ENCODE measurements around the gene RBBP6.
"Not testable (repeated sequence)": the region's sequence is repeated elsewhere in the genome, so short reads cannot be mapped to it uniquely, and the experiment has no call there.

The RBBP6 gene

DNA sequence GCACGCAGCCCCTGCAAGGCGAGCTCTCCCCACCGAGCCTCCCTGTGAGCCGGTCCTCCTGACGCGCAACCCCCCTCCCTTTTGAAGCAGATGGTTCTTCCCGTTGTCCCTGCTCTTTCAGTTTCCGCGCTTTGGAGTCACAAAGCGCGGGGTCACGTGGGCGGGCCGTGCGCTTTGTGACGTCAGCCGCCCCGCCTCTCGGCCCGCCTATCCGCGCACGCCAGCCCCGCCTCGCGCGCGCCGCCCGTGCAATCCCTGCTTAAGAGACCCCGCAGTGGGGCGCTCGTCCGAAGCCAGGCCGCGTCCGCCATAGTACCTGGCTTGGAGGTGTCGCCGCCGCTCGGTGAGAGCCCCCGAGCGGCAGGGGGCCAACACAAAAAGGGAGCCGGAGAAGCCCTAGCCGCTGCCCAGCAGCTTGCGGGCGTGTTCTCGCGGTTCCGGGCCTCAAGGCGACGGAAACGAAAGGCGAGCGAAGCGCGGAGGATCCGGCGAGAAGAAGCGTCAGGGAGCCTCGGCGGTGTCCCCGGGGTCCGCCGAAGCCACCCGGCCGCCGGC, at the start of gene RBBP6:
TSS of gene RBBP6 (plus strand) at position 272 of the 555 bp plus-strand sequence. CDS start 1,061 bp downstream, outside the sequence.
- peak; percentile 94 for DNase-seq

DNA sequence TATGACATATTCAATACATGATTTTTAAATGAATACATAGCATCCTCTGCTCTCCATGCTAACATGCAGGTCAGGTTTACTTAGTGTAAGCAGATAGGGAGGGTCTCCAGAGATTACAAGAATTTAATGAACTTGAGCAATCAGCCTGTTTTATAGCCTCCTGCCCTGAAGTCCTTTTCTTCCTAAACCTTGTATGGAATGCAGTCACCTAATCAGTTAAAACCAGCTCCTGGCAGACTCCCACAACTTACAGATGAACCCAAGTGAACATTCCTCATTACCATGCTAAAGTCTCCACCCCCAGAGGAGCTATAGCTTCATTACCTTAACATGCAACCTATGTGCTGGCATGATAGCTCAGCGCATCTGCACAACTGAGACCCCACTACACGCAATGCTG, 48.5 kb upstream of the RBBP6 start:
- DNase-seq = no peak

DNA sequence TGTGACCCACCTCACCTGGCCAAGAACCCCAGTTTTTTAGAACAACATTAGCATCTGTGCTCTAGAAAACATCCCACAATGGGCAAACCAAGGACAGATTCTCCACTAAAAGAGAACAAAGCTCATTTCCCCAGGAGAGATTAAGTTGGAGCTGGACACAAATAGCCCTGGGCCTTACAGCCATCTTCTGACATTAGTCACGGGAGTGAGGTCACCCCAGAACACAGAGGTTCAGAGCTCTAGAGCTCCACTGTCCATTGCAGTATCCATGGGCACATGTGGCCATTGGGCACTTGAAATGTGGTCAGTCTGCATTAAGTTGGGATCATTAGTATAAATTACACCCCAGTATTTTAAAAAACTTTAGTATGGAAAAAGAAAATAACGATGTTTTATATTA, 47.6 kb upstream of the RBBP6 start:
- DNase-seq = no peak

- no peak for DNase-seq
These were observed 45.5 kb upstream of the RBBP6 start for GRCh38 chr16:24493821-24494220.

GRCh38 chr16:24495207-24495606, 44.2 kb upstream of the RBBP6 start:
- not testable (repeated sequence) for DNase-seq

DNA sequence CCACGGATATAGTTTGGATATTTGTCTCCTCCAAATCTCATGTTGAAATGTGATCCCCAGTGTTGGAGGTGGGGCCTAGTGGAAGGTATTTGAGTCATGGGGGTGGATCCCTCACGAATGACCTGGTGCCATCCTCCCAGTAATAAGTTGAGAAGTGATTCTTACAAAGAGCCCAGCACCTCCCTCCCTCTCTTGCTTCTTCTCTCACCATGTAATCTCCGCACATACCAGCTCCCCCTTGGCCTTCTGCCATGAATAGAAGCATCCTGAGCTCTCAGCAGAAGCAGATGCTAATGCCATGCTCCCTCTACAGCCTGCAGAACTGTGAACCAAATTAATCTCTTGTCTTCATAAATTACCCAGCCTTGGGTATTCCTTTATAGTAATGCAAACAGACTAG, 41.9 kb upstream of the RBBP6 start:
- DNase-seq = no peak

- no peak for DNase-seq
These were observed 40.1 kb upstream of the RBBP6 start for GRCh38 chr16:24499193-24499814.

DNA sequence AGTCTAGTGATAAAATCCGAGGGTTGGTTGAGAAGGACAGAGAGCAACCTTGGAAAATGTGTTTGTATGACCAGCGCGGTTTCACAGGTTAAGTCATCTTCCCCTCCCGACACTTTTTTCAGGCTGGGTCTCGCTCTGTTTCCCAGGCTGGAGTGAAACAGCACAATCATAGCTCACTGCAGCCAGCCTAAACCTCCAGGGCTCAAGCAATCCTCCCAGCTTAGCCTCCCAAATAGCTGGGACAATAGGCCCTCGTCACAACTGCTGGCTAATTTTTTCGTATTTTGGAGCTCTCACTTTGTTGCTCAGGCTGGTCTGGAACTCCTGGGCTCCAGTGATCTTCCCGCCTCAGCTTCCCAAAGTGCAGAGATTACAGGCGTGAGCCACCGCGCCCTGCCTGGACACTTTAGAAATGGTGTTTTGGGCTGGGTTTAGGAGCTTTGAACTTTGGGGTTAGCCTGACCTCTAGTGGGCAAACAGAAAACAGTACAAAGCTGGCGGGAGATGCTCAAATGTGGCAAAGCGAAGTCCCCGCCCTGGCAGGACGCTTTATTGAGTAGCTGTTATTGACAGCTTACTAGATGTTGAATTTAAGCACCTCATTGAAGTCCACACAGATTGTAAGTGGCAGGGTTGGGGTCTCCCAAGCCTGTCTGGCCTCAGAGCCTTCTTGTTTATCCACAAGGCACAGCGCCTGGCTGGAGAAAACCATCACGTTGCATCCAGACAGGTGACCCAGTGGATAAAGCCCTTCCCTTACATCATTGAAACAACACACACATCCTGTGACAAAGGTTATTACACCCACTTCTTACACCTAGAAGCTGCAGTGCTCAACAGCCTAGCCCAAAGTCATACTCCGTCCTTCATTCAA, 34.7 kb upstream of the RBBP6 start:
- peak; percentile 47 for DNase-seq

DNA sequence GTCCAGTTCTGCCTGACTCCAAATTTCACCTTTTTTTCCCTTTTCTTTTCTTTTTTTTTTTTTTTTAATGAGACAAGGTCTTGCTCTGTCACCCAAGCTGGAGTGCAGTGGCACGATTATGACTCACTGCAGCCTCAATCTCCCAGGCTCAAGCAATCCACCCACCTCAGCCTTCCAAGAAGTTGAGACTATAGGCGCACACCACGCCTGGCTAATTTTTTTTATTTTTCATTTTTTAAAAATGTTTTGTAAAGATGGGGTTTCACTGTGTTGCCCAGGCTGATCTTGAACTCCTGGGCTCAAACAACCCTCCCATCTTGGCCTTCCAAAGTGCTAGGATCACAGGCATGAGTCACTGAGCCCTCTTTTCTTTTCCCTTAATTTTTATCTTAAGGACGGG, 33.4 kb upstream of the RBBP6 start:
- DNase-seq = no peak

GRCh38 chr16:24507959-24508480, 31.3 kb upstream of the RBBP6 start:
- DNase-seq = no peak

GRCh38 chr16:24508614-24509013, 30.8 kb upstream of the RBBP6 start:
- no peak for DNase-seq

DNA sequence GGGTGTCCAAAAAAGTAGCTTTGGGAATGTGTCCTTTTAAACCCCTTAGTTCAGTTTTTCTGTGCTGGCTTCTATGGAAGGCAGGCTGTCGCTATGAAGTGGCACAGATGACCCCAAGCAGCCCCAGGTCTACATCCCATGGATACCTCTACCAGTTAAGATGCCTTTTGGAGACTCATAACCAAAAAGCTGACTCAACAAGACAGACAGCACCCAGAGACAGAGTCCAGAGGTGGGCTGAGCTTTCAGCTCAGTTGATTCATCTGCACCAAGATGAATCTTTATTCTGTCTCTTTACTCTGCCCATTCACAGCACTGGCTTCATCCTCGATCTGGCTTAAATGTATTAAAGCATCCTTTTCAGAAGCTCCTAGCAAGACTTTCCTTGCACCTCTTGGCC, 29.8 kb upstream of the RBBP6 start:
- no peak for DNase-seq

GRCh38 chr16:24511174-24511573, 28.2 kb upstream of the RBBP6 start:
- DNase-seq = no peak

DNA sequence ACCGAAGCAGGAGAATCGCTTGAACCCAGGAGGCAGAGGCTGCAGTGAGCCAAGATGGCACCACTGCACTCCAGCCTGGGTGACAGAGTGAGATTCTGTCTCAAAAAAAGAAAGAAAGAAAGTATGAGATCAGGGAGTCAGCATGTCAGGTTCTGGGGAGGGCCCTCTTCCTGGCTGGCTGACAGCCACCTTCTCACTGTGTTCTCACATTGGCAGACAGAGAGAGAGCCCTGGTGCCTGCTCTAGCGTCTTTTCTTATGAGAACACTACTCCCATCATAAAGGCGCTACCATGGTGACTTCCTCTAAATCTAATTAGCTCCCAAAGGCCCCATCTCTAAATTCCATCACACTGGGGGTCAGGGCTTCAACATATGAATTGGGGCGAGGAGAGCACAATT, 27.6 kb upstream of the RBBP6 start:
- no peak for DNase-seq

GRCh38 chr16:24514096-24514495, 25.3 kb upstream of the RBBP6 start:
- no peak for DNase-seq

DNA sequence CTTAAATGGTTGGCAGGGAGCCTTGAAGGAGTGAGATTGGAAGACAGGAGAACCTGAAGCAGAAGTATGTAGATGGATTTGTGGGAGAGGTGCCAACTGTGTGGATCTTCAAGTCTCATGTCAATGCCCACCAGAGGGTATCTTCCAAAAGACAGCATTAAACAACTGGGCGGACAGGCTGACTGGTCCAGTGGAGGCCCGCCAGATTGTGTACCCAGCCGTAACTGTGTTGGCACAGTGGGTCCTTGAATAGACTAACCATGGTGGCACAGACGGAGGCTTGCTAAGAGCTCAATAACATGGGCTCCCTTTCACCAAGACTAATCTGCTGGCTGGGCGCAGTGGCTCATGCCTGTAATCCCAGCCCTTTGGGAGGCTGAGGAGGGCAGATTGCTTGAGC, 24.2 kb upstream of the RBBP6 start:
- DNase-seq = no peak

DNA sequence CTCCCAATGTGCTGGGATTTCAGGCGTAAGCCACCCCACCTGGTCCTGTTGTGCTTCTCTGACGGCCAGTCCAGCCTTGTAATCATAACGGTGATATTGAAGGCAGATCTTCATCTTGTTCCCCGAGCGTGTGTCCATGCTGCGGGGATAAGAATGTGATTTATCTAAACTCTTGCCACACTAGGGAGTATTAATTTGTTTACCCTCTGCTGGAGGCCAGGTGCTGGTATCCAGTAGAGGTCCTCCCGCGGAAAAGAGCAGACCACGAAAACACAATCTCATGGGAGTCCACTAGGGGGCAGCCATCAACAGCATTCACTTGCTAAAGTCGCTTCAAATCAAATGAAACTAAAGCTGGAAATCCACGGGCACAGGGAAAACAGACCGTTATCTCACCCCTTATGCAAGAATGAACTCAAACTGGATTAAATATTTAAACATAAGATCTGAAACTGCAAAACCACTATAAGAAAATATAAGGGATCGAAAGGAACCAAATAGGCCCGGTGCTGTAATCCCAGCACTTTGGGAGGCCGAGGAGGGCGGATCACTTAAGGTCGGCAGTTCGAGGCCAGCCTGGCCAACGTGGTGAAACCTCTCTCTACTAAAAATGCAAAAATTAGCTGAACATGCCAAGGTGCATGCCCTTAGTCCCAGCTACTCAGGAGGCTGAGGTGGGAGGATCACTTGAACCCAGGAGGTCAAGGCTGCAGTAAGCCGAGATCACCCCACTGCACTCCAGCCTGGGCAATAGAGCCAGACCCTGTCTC, 22.3 kb upstream of the RBBP6 start:
- DNase-seq = peak; percentile 64

- no peak for DNase-seq
These were observed 20.9 kb upstream of the RBBP6 start for GRCh38 chr16:24518498-24518897.

- no peak for DNase-seq
These were observed 18.4 kb upstream of the RBBP6 start for GRCh38 chr16:24520983-24521382.

DNA sequence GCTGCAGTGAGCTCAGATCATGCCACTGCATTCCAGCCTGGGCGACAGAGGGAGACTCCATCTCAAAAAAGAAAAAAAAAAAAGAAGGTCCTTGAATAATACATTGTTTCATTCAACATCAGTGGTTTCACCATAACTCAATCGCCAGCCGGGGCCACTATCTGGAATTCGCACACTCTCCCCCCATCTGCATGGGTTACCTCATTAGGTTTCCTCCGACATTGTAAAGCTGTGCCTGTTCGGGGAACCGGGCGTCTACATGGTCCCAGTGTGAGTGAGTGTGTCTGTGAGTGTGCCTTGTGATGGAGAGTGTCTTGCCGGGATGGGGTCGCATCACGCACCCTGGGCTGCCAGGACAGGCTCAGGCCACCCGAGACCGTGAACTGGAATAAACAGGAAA, 16.6 kb upstream of the RBBP6 start:
- DNase-seq = no peak

- no peak for DNase-seq
These were observed 15.8 kb upstream of the RBBP6 start for GRCh38 chr16:24523569-24523968.

- no peak for DNase-seq
These were observed 14.3 kb upstream of the RBBP6 start for GRCh38 chr16:24524855-24525677.

Data from CD4-positive, alpha-beta T cell treated with Interleukin-15 for 1 hour (primary cell).